Stimulated activated CD4-positive, alpha-beta T cell treated with anti-CD3 and anti-CD28 coated beads, Interleukin-12 subunit alpha, Interleukin-12 subunit beta, amount 100 ng/mL, for 48 hours (primary cell): ENCODE data around the gene TTC22.

Experiments used
- DNase-seq, 3 donors: peaks; one replicate each; pipeline ENCODE4 v3.0.0-alpha.2; 2020; ENCODE audit warnings: low read depth in 2 of 3, low spot score in 1 of 3

The TTC22 gene

DNA sequence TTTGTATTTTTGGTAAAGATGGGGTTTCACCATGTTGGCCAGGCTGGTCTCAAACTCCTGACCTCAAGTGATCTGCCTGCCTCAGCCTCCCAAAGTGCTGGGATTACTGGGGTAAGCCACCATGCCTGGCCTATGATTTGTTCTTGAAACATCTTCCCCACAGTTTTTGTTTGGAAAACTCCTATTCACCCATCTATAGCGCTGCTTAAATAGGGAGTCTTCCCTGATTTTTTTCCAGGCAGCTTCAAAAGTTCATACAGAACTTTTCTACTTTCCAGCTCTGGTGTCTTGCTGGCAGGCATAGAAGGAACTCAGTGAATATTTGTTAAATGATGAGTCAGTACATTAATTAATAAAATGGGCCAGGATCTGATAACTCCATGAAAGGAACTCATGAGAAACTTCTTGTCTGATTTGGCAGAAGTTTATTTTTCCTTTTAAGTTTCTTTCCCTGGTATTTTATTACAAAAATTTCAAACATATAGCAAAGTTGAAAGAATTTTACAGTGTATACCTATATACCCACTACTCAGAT is 33.0 kb upstream of the TTC22 start:
- DNase-seq, result no peak

DNA sequence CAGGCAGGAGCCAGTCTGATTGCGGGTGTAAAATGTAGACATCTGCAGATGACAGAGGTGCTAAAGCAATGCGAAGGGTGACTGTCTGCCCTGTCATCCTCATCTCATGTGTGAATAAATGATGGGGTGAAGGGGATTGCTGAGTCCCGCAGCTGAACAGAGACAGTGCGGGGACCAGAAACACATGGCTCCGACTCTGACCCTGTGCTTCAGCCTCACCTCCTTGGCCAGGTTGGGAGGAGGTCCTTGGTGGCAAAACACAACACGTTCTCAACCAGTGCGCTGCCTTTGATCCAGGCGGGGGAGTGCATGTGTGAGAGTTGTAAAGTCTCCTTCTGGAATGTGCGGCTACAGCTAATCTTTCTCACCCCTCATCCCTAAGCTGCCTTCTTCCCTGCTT is 32.0 kb upstream of the TTC22 start:
- DNase-seq, result no peak

DNA sequence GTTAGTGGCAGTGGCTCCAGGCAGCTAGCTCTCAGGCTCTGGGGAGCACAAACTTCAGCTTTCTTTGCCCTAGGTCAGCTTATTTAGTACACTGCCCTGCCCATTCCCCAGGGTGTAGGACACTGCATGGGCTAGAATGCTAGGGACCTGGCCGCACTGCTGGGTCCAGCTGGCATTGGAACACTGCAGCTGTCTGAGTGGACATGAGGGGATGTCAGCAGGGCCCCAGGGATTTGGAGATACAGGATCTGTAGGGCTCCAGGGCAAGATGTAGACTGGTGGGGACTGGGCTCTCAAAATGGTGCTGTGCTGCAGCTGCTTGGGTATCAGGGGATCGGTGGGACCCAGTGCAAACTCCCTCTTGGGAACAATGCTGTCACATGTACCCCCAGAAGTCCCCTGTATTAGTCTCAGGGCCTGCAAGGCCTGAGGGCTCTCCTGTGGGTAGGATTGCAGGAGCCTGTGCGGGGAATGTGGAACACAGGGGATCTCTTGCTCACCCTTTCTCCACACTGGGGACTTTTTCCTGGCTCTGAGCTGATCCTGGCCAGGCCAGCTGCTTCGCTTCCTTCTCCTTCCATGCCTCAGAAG is 25.2 kb upstream of the TTC22 start:
- no peak for DNase-seq

DNA sequence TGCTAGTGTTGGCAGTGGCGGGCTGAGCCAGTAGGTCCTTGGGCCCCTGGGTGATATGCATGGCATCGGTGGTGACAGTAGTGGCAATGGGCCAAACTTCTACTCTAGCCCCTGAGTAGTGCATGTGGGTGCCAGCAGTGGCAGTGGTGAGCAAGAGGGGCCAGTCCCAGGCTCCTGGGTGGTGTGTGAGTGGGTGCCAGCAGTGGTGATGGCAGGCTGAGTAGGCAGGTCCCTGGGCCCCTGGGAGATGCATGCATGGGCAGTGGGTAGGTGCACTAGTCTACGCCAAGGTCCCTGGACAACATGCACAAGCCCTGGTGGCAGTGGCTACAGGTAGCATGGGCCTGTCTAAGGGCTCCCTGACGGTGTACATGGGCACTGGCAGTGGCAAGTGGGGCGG is 24.6 kb upstream of the TTC22 start:
- DNase-seq, result no peak

DNA sequence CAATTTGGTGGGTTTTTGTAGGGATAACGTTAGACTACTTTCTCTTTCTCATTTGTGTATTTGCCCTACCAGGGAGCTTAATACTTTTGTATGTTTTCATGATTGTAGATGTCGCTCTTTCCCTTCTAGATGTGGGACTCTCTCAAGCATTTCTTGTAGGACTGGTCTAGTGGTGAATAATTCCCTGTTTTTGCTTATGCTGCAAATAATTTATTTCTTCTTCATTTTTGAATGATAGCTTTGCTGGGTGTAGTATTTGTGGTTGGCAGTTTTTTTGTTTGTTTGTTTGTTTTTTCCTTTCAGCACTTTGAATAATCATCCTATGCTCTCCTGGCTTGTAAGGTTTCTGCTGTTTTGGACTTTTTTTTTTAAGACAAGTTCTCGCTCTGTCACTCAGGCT is 22.5 kb upstream of the TTC22 start:
- DNase-seq, result no peak

DNA sequence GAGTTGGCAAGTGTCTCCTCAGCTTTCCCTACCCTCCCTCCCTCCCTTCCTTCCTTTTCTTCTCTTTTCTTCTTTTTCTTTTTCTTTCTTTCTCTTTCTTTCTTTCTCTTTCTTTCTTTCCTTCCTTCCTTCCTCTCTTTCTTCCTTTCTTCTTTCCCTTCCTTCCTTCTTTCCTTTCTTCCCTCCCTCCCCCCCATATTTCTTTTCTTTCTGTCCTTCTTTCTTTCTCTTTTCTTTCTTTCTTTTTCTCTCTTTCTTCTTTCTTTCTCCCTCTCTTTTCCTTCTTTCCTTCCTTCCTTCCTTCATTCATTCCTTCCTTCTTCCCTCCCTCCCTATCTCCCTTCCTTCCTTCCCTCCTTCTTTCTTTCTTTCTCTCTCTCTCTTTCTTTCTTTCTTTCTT is 18.6 kb upstream of the TTC22 start:
- DNase-seq, result no peak

DNA sequence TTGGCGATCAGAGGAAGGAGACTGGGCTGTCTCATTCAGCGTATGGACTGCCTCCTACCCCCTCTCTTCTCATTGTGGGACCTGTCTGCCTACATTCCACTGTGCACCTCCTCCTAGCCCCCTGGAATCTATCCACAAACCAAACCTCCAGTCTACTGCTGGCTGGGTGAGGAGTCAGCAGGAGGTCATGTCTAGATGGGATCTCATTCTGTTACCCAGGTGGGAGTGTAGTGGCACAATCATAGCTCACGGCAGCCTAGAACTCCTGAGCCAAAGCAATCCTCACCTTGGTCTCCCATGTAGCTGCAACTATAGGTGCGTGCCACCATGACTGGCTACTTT is 18.0 kb upstream of the TTC22 start:
- no peak for DNase-seq

DNA sequence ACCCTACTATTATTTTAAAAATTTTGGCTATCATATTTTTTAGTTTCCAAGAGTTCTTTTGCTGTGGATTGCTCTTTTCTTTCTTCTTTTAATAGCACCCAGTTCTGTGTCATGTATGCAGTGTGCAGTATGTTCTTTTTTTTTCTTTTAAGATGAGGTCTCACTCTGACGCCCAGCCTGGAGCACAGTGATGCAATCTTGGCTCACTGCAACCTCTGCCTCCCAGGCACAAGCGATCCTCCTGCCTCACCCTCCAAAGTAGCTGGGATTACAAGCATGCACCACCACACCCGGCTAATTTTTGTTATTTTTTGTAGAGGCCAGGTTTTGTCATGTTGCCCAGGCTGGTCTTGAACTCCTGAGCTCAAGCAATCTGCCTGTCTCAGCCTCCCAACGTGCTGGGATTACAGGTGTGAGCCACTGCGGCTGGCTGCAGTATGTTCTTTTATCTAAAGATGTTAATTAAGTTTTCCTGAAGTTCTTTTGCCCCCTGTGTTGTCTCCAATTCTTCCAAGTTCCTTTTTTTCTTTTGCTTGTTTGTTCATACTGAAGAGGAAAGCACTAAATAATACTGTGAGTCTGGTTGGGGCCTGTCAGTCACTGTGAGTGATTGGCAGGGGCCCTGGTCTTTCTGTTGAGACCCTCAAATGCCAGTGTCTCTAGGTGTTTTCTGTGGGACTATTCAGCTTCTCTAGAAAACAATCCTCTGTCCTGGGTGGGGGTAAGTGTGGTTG is 17.5 kb upstream of the TTC22 start:
- DNase-seq, result no peak

DNA sequence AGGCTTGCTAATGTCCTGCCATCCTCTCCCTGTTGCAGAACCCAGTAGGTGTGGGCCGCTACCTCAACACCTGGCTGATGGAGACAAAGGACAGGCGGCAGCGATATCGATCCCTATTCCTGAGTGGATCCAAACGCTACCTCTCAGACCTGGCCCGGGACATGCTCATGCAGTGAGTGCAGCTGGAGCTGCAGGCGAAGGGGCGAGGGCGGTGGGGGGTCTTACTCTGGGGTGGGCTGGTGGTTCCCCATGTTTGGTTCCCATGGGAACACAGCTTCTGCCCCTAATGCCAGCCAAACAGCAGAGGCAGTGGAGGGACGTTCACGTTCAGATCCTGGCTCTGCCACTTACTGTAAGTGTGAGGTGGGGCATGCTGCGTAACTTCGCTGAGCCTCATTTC is 15.8 kb upstream of the TTC22 start:
- DNase-seq, result no peak

DNA sequence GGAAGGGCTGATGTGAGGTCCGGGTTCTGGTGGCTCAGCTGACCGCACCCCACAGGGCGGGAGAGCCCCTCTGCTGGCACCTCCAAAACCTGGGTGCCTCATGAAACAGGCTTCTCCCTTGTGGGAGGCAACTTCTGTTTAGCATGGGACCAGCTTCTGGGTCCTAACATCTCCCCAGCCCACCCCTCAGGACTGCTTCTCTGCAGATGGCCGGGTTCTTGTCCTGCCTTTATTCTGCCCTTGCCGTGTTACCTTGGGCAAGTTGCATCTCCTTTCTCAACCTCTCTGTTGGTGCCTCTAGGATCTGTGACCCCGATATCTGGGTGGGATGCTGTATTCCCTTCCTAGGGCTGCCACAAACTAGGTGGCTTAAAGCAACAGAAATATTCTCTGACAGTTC is 15.0 kb upstream of the TTC22 start:
- DNase-seq, result no peak

DNA sequence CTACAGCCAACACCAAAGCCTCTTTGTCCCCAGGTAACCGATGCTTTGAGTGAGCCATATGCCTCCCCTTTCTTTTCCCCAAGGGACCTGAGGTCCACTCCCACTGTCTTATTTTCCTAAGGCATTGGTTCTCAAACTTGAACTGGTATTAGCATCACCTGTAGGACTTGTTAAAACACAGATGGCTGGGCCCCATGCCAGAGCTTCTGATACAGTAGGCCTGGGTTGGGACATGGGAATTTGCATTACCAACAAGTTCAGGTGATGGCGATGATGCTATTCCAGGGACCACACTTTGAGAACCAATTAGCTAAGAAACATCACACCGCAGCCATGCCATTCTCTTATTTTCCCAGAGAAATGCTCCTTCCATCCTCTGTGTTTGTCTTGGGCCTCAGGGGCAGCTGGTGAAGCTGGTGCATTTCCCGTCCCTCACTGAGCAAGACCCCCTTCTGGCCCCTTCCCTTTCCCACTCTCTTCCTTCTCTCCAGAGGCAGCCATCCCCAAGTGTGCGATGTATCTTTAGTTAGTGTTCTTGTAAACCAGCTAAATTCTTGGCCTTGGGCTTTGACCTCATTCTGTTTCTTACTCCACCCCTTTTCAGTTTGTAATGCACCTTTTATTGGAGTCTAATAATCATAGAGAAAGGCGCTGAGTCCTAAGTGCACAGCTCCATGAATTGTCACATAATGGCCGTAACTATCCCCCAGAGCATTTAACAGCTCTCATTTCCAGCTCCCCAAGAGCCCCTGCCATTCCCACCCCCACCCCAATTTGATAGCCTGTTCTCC is 14.2 kb upstream of the TTC22 start:
- no peak for DNase-seq

DNA sequence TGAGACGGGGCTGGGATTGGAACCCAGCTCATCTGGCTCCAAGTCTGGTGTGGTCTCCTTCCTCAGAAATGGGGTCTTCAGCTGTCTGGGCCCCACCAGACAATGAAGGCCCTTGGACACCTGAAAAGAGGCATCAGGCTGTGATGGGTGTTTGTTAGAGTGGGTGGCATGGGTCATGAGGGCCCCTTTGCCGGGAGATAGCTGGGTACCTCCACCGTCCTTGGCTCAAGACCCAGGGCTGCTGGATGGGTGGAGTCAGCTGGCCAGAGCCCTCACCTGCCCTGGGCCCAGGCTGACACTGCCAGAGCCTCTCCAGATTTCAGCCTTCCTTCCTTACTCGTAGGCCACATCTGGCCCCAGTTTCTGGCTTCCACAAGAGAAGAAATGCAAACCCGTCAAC is 13.4 kb upstream of the TTC22 start:
- no peak for DNase-seq

DNA sequence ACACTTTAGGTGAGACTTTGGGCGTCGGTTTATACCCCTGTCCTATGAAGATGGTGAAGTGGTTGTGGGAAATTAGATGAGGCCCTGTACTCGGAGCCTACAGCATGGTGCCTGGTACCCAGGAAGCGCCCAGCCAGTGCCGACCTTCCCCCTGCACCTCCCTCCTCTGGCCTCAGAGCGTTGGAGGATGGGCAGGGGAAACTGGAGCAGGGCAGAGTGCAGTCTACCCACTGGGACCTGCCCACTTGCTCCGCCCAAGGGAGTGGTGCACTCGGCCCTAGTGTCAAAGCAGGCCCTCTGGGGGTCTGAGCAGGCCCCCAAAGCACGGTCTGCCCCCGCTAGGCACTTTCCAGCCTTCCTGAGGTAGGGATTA is 13.0 kb upstream of the TTC22 start:
- DNase-seq, result no peak

DNA sequence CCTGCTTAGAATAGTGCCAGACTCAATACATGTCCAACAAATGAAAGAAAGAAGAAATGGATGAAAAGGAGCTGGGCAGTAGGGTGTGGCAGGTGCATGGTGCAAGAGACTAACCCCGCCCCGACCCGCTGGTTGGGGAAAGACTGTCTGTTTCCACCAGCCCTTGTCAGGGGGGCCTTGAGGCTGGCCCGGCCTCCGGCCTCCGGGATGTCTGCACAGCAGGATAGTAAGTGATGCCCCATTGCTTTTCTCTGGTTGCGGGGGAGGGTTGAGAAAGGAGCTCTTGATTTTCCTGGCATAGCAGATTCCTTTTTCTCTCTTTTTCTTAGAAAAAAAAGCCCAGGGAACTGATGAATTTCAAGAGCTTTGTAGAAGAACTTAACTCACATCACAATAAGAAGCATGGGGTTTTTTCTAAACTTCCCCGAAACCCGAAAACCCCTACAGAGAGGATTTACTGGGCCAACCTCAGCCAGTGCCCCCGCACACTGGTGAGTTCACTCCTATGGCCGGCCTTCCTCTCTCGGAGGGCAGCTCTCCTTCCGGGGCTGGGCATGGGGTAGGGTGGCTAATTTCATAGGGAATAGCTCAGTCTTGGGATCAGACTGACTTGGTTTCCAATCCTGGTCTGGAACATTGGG is 12.5 kb upstream of the TTC22 start:
- no peak for DNase-seq

DNA sequence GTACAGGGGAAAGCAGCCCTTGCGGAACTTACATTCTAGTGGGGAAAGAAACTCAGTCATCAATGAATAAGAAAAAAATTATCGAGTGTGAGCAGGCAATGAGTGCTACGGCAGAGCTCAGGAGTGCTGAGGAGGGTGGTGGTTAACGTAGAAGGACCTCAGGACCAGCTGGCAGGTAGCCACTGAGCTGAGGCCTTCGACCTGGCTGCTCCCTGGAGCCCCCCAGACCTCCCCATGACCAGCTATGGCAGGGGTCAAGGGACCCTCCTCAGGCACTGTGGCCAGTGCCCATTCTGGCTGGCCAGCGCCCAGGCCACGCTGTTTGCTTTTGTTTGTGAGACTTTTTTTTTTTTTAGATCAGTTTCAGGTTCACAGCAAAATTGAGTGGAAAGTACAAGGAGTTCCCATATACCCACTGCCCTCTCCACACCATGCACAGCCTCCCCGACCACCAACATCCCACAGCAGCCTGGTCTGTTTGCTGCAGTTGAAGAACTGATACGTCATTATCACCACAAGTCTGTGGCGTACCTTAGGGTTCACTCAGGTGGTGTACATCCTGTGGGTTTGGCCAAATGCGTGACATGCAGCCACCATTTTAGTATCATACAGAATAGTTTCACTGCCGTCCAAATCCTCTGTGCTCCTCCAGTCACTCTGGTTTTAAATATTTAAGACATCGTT is 11.8 kb upstream of the TTC22 start:
- no peak for DNase-seq

DNA sequence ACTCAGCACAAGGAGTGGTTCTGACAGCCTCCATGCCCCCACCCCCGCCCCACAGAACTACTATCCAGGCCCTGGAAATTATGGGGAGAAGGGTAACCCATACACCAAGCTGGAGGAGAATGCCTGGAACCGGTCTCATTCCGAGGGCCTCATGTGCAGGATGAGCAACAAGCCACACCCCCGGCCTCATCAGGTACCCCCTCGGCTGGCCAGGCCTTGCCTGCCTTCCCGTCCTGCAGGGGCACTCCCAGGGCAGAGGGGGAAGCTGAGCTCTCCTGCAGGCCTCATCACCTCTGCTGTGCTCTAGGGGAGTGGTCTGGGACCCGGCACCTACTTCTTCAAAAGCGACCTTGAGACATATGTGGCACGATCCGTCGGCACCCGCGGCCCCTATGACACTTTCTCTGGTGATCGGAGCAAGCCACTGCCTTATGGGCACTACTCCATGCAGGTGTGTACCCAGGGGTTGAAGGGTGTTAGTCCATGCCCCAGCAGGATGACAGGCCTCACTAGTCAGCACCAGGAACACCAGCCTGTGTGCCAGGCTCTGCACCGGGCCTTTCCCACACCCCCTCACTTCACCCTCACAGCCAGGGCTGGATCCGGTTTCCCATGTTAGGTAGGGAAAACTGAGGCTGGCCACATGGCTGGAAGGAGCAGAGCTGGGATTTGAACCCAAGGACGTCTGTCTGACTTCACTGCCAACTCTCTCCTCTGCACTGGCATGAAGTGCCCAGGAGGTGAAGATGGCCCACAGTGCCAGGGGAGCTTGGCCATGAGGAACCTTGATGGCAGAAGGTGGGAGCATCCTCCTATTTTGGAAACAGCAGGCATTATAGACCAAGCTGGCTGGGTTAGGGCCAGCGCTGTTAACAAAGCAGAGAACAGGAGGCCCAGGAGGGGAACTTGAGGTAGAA is 10.9 kb upstream of the TTC22 start:
- DNase-seq, result no peak

DNA sequence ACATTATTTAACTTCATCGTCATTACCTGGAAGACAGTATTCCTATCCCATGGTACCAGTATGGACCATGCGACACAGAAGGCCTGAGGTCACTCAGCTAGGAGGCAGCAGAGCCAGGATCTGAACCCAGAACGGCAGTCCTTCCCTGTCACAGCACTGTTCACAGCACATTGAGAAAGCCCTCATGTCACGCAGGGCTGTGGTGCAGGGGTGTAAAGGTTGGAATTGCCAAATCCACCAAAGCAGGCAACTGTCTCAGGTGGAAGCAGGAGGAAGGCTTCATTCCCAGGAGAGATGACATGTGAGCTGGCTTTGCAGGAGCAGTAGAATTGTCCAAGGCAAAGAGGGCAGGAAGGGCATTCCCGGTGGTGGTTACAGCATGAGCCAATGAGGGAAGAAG is 9.9 kb upstream of the TTC22 start:
- no peak for DNase-seq

DNA sequence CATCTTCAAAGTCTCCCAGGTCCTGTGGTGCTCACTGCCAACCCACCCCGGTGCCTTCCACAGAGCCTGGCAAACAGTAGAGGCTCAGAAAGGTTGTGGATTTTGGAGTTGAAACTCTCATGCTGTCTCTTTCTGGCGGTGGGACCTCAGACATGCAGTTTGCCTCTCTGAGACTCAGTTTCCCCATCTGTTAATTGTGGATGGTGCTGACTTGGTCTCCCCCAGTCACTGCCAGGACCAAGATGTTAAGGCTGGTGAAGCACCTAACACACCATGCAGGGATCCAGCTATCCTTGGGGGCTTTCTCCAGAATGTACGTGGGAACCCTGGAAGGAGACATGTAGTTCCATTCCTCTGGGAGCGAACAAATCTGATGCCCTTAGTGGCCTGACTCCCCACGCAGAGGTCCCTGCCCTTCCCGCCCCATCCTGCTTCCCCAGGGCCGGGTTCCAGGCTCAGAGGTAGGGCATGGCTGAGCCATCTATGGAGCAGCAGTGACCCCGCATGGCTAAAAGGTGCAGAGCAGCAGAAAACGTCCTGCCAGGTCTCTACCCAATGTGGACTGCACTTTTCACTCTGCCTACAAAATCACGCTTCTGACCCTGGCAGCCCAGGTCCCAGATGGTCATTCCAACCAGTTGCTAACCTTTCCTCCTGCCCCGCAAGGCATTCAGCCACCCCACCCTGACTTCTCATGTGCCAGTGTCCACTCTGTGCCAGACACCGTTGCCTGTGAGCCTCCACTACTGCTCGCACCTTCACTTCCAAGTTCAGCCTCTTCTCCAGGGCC is 9.2 kb upstream of the TTC22 start:
- DNase-seq, result peak; percentile 52 to 71 (median 64)

DNA sequence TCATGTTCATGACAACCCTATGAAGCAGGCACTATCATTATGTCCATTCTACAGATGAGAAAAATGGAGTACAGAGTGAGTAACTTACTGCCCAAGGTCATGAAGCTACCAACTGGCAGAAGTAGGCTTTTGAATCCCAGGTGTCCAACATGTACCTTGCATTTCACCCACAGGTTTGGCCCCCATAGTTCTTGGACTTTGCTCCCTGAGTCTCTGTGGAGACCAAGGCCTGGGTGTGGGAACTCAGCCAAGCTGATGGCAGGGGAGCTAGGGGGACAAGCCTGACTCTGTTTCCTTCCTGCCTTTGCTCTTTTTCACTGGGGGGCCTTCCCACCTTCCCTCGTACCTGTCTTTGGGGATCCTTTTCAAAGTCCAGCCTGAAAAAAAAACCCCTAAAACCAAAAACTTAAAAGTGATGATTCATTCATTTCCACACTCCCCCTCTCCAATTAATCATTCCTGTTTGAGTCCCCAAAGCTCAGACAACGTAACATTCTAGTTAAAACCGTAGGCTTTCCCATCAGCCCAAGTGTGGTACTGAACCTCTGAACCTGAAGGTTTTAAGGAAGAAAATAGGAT is 8.5 kb upstream of the TTC22 start:
- DNase-seq, result no peak
